HCT116 (cell line): ENCODE data around the gene CISH. TPM values are rescaled to one million over a fixed set of nuclear protein-coding genes. Genes with fewer than 3 reads are reported as not detected.
A peak's percentile ranks its signal among the peaks of the same experiment; 100 is the strongest.

ENCODE experiments used
- ATAC-seq: fragments of 200-7000 bp; cut with Tn5 transposase; 2 replicates; pipeline ENCODE4 v1.9.1; 2020; ENCODE audit warnings: mild to moderate bottlenecking, moderate library complexity
- BruUV-seq: library from RNA; stranded (reverse); fragments of 400-500 nt; replicated peaks from 2 replicates; lab custom pipeline; 2021; lab: Mats Ljungman, UMichigan
- CTCF ChIA-PET: fragments of 300-600 bp; sonication (Branson Sonifier 250); formaldehyde crosslinking; loops from one replicate; lab custom pipeline; 2021; ENCODE audit warnings: antibody characterized with exemption; lab: Charles Lee
- POLR2A ChIA-PET: fragments of 300-600, 350-600 bp; sonication (Branson Sonifier 250); formaldehyde crosslinking; loops from one replicate; lab custom pipeline; 2021; ENCODE audit warnings: antibody characterized with exemption; lab: Charles Lee
- RAD21 ChIA-PET, 2 experiments: fragments of 300-600 bp; sonication (Branson Sonifier 250); formaldehyde crosslinking; loops; one replicate each; lab custom pipeline; 2023; ENCODE audit warnings: low total read pairs in 2 of 2; ENCODE audit not compliant: uncharacterized antibody in 2 of 2, unreplicated experiment in 2 of 2, low non-redundant PET in 1 of 2; lab: Charles Lee
- DNase-seq: peaks from one replicate; pipeline ENCODE4 v3.0.0-alpha.2; 2010; ENCODE audit warnings: low read depth, low spot score
- H2AFZ ChIP-seq: fragments of 200-600 bp; shearing (Covaris generic), sonication (generic); 2 replicates; pipeline ENCODE4 v1.6.1; 2017; ENCODE audit warnings: low read depth, mixed run types, mixed read lengths, antibody characterized with exemption, low read length; ENCODE audit not compliant: poor library complexity, severe bottlenecking
- H3K27ac ChIP-seq: 2 replicates; pipeline ENCODE4 v1.5.1; 2012; ENCODE audit warnings: low read depth, low read length
- H3K27me3 ChIP-seq: fragments of 200-600 bp; sonication (generic); 2 replicates; pipeline ENCODE4 v1.6.1; 2016; ENCODE audit warnings: mixed run types, low read length, mixed read lengths; ENCODE audit not compliant: insufficient read depth
- H3K36me3 ChIP-seq, 2 experiments: fragments of 200-500 bp in 1 of 2; fragments of 200-600 bp in 1 of 2; sonication (Bioruptor generic) in 1 of 2; sonication (generic) in 1 of 2; 2 replicates each; pipeline versions ENCODE4 v1.5.1 to v1.6.1; 2014 to 2016; ENCODE audit warnings: low read length in 2 of 2, inconsistent platforms in 1 of 2, mixed read lengths in 1 of 2, mixed run types in 1 of 2; ENCODE audit not compliant: insufficient read depth in 2 of 2, control insufficient read depth in 1 of 2
- H3K4me1 ChIP-seq, 2 experiments: fragments of 200-600 bp in 1 of 2; sonication (generic) in 1 of 2; 2 replicates each; pipeline versions ENCODE4 v1.5.1 to v1.6.1; 2012 to 2017; ENCODE audit warnings: low read length in 2 of 2, inconsistent platforms in 1 of 2, mild to moderate bottlenecking in 1 of 2, mixed read lengths in 1 of 2, mixed run types in 1 of 2, moderate library complexity in 1 of 2; ENCODE audit not compliant: insufficient read depth in 2 of 2, control insufficient read depth in 1 of 2
- H3K4me2 ChIP-seq: fragments of 200-600 bp; sonication (generic); 2 replicates; pipeline ENCODE4 v1.6.1; 2017; ENCODE audit warnings: mixed run types, low read length, mixed read lengths
- H3K4me3 ChIP-seq, 2 experiments: fragments of 200-600 bp in 1 of 2; sonication (generic) in 1 of 2; replicated peaks in 1 of 2; 2 replicates each; pipeline ENCODE4 v1.5.1; 2011 to 2016; ENCODE audit warnings: low read length in 2 of 2, control low read depth in 1 of 2, low read depth in 1 of 2, mild to moderate bottlenecking in 1 of 2, mixed read lengths in 1 of 2, mixed run types in 1 of 2
- H3K79me2 ChIP-seq: fragments of 200-600 bp; sonication (generic); 2 replicates; pipeline ENCODE4 v1.6.1; 2017; ENCODE audit warnings: mild to moderate bottlenecking, mixed run types, low read length, moderate library complexity, mixed read lengths; ENCODE audit not compliant: insufficient read depth
- H3K9ac ChIP-seq: fragments of 200-600 bp; sonication (generic); 2 replicates; pipeline ENCODE4 v1.6.1; 2016; ENCODE audit warnings: low read length, mixed read lengths
- H3K9me2 ChIP-seq: fragments of 200-600 bp; sonication (generic), shearing (Covaris generic); 2 replicates; pipeline ENCODE4 v1.6.1; 2017; ENCODE audit warnings: mixed run types, mild to moderate bottlenecking, moderate library complexity; ENCODE audit not compliant: insufficient read depth
- H3K9me3 ChIP-seq, 2 experiments: fragments of 200-500 bp in 1 of 2; fragments of 200-600 bp in 1 of 2; sonication (Bioruptor generic) in 1 of 2; sonication (generic) in 1 of 2; 2 replicates each; pipeline ENCODE4 v1.6.1; 2014 to 2017; ENCODE audit warnings: low read length in 2 of 2, mixed read lengths in 2 of 2, inconsistent platforms in 1 of 2, low read depth in 1 of 2, mild to moderate bottlenecking in 1 of 2, mixed run types in 1 of 2, moderate library complexity in 1 of 2; ENCODE audit not compliant: control insufficient read depth in 1 of 2, insufficient read depth in 1 of 2
- H4K20me1 ChIP-seq: fragments of 200-600 bp; sonication (generic), shearing (Covaris generic); 2 replicates; pipeline ENCODE4 v1.6.1; 2017; ENCODE audit warnings: mixed run types, mild to moderate bottlenecking, moderate library complexity; ENCODE audit not compliant: insufficient read depth
- ATF3 ChIP-seq: IDR thresholded peaks from 2 replicates; pipeline ENCODE4 v1.6.1; 2012
- CBX3 ChIP-seq: IDR thresholded peaks from 2 replicates; pipeline ENCODE4 v1.6.1; 2012; ENCODE audit warnings: low read depth
- CEBPB ChIP-seq: IDR thresholded peaks from 2 replicates; pipeline ENCODE4 v1.6.1; 2012; ENCODE audit warnings: low read depth
- EGR1 ChIP-seq: IDR thresholded peaks from 2 replicates; pipeline ENCODE4 v1.6.1; 2012; ENCODE audit warnings: low read depth
- ELF1 ChIP-seq: IDR thresholded peaks from 2 replicates; pipeline ENCODE4 v1.6.1; 2012; ENCODE audit warnings: low read depth, borderline replicate concordance
- EZH2 ChIP-seq: fragments of 200-600 bp; sonication (generic); IDR thresholded peaks from 2 replicates; pipeline ENCODE4 v1.6.1; 2017; ENCODE audit warnings: antibody characterized with exemption, mixed run types
- FOSL1 ChIP-seq: IDR thresholded peaks from 2 replicates; pipeline ENCODE4 v1.6.1; 2012; ENCODE audit warnings: low read depth
- JUND ChIP-seq: IDR thresholded peaks from 2 replicates; pipeline ENCODE4 v1.6.1; 2012
- POLR2A ChIP-seq: IDR thresholded peaks from 2 replicates; pipeline ENCODE4 v1.7.0; 2011; ENCODE audit warnings: borderline replicate concordance; ENCODE audit not compliant: insufficient read depth, insufficient read length; ENCODE audit errors: extremely low read depth
- POLR2AphosphoS5 ChIP-seq: IDR thresholded peaks from 2 replicates; pipeline ENCODE4 v1.6.1; 2011; ENCODE audit warnings: mild to moderate bottlenecking, low read depth, low read length, moderate library complexity
- RAD21 ChIP-seq: IDR thresholded peaks from 2 replicates; pipeline ENCODE4 v1.6.1; 2012; ENCODE audit warnings: low read depth, mild to moderate bottlenecking
- REST ChIP-seq: IDR thresholded peaks from 2 replicates; pipeline ENCODE4 v1.6.1; 2012; ENCODE audit warnings: low read depth
- SIN3A ChIP-seq: IDR thresholded peaks from 2 replicates; pipeline ENCODE4 v1.6.1; 2012; ENCODE audit warnings: low read depth
- SP1 ChIP-seq: IDR thresholded peaks from 2 replicates; pipeline ENCODE4 v1.6.1; 2012; ENCODE audit warnings: low read depth
- TCF7L2 ChIP-seq: IDR thresholded peaks from 2 replicates; pipeline ENCODE4 v1.7.0; 2011; ENCODE audit warnings: borderline replicate concordance, inconsistent platforms; ENCODE audit not compliant: insufficient read depth, insufficient read length; ENCODE audit errors: extremely low read depth
- ZBTB33 ChIP-seq: IDR thresholded peaks from 2 replicates; pipeline ENCODE4 v1.6.1; 2011; ENCODE audit warnings: mild to moderate bottlenecking, low read length, moderate library complexity; ENCODE audit not compliant: insufficient replicate concordance; ENCODE audit errors: extremely low read depth
- ZFX ChIP-seq: fragments of 450-650 bp; IDR thresholded peaks from 2 replicates; pipeline ENCODE4 v1.6.1; 2017
- ZNF274 ChIP-seq: fragments of 200-500 bp; sonication (Bioruptor generic); IDR thresholded peaks from 2 replicates; pipeline ENCODE4 v1.6.1; 2014; ENCODE audit warnings: mild to moderate bottlenecking, low read depth, low read length, inconsistent platforms
- intact Hi-C: fragments of 100-400 bp; cut with micrococcal nuclease; formaldehyde crosslinking; loops from 2 replicates; pipeline ENCODE4 v1.10.0; 2022
- total RNA-seq: library from RNA; stranded (reverse); gene quantifications from one replicate; pipeline ENCODE4 v1.2.1, GENCODE V29; 2021; ENCODE audit not compliant: unreplicated experiment

Gene CISH
- total RNA-seq, 1 experiment from 2014 or later, result 4.5 TPM

GRCh38 chr3:50592568-50592967, 19.0 kb downstream of the CISH start (continued):
- no peak for TF ChIP-seq POLR2A
- no peak for TF ChIP-seq CBX3
- no peak for TF ChIP-seq ATF3
- no peak for TF ChIP-seq EGR1
- TF ChIP-seq, all 23 proteins: peak for 0

GRCh38 chr3:50591196-50591741, 20.3 kb downstream of the CISH start:
- no peaks in the 10 kb centered on the region for H3K79me2 ChIP-seq
- BruUV-seq, result no TSS peak
- no peak for DNase-seq
- H3K9ac ChIP-seq, result no peak overlapping the region
- no peaks in the 10 kb centered on the region for H4K20me1 ChIP-seq
- RAD21 ChIA-PET, result interaction anchor here in 1 of 2 experiments (1.0 kb wide), 1 partner anchor 10 kb away, joined by 3 read pairs; no protein-coding TSS in a partner anchor
- no peaks in the 10 kb centered on the region for H3K27me3 ChIP-seq
- intact Hi-C loops, result no loop called here
- peak; percentile 23 for ATAC-seq
- CTCF ChIA-PET, result interaction anchor here (0.9 to 1.6 kb wide), 3 partner anchors 19 to 24 kb away, joined by 3 to 6 read pairs (median 3); partner anchors contain the start of gene CISH
- H3K36me3 ChIP-seq, result no peaks in the 10 kb centered on the region
- no peak overlapping the region for H2AFZ ChIP-seq
- H3K4me3 ChIP-seq, result no peak overlapping the region
- H3K4me1 ChIP-seq, result peaks cover 7 to 22% of the 10 kb centered on the region in 2 experiments; a peak in 3 of 4 replicates
- H3K27ac ChIP-seq, result no peak overlapping the region
- POLR2A ChIA-PET, result interaction anchor here (0.8 kb wide), 1 partner anchor 10 kb away, joined by 4 read pairs; no protein-coding TSS in a partner anchor
- H3K9me3 ChIP-seq, result no peaks in the 10 kb centered on the region
- H3K9me2 ChIP-seq, result no peaks in the 10 kb centered on the region
- H3K4me2 ChIP-seq, result peak overlapping the region; percentile 27
- TF ChIP-seq EZH2 (no peak), POLR2AphosphoS5 (no peak), ZNF274 (no peak), ATF3 (no peak), SIN3A (no peak), TCF7L2 (no peak), JUND (no peak), CEBPB (no peak), REST (no peak), ZFX (no peak), SP1 (no peak), FOSL1 (no peak), RAD21 (no peak), ELF1 (no peak), POLR2A (no peak), ZBTB33 (no peak), EGR1 (no peak)
